HL-60 (cell line): ENCODE results near the gene RUFY4.

ENCODE experiments used
- CTCF ChIP-seq: IDR thresholded peaks from one replicate; pipeline ENCODE4 v1.5.1; 2011; ENCODE audit warnings: low read length, control low read depth, inconsistent platforms; ENCODE audit not compliant: insufficient read depth
- GABPA ChIP-seq: IDR thresholded peaks from 2 replicates; pipeline ENCODE4 v1.6.1; 2012; ENCODE audit warnings: low read depth
- POLR2AphosphoS5 ChIP-seq: IDR thresholded peaks from 2 replicates; pipeline ENCODE4 v1.6.1; 2012; ENCODE audit warnings: low read depth
- SPI1 ChIP-seq: IDR thresholded peaks from 2 replicates; pipeline ENCODE4 v1.6.1; 2012; ENCODE audit warnings: low read depth, mild to moderate bottlenecking, borderline replicate concordance

- no peak for TF ChIP-seq CTCF
- no peak for TF ChIP-seq POLR2AphosphoS5
- no peak for TF ChIP-seq GABPA
- no peak for TF ChIP-seq SPI1
These were observed 48.0 kb upstream of the RUFY4 start for GRCh38 chr2:218020966-218021535.
